HepG2 (cell line): Measurements from ENCODE around the gene TXNRD1. TPM values are rescaled to one million over a fixed set of nuclear protein-coding genes. Genes with fewer than 3 reads are reported as not detected.

ENCODE experiments used
- ATAC-seq: fragments of 200-7000 bp; cut with Tn5 transposase; 3 replicates; pipeline ENCODE4 v1.9.1; 2020; ENCODE audit warnings: mild to moderate bottlenecking, moderate library complexity
- BruUV-seq: library from RNA; stranded (reverse); fragments of 400-500 nt; replicated peaks from 2 replicates; lab custom pipeline; 2021; lab: Mats Ljungman, UMichigan
- CTCF ChIA-PET: fragments of 300-600 bp; formaldehyde crosslinking; extraction: SDS; loops from one replicate; lab custom pipeline; 2021; ENCODE audit warnings: low total read pairs, inconsistent platforms, low intra/inter-chr PET ratio; lab: Yijun Ruan, JAX
- POLR2A ChIA-PET: fragments of 350-600 bp; sonication (Branson Sonifier 250); formaldehyde crosslinking; loops from one replicate; lab custom pipeline; 2020; ENCODE audit warnings: antibody characterized with exemption, inconsistent platforms; lab: Yijun Ruan, JAX
- DNase-seq: peaks from one replicate; pipeline ENCODE4 v3.0.0-alpha.2; 2015; ENCODE audit warnings: low spot score
- FAIRE-seq: peaks from 3 replicates; lab custom pipeline; 2011; peaks lifted over from hg19 to GRCh38; lab: Jason Lieb, UNC
- H2AFZ ChIP-seq: one replicate; pipeline ENCODE4 v1.6.1; 2011; ENCODE audit warnings: low read length, inconsistent platforms
- H3K27ac ChIP-seq: fragments of 300-600 bp; 3 replicates; pipeline ENCODE4 v1.8.0; 2011; ENCODE audit warnings: mixed run types, mild to moderate bottlenecking, mixed read lengths, low read length, inconsistent platforms; ENCODE audit not compliant: insufficient read depth; ENCODE audit errors: extremely low read length
- H3K27me3 ChIP-seq, 2 experiments: fragments of 200-600 bp in 1 of 2; 2 replicates in 1 of 2; 3 replicates in 1 of 2; pipeline versions ENCODE4 v1.6.0 to v1.8.0; 2011; ENCODE audit warnings: low read length in 2 of 2, mild to moderate bottlenecking in 2 of 2, moderate library complexity in 2 of 2, inconsistent platforms in 1 of 2; ENCODE audit not compliant: insufficient read depth in 2 of 2, control insufficient read depth in 1 of 2
- H3K36me3 ChIP-seq, 2 experiments: fragments of 200-600 bp in 1 of 2; replicated peaks in 1 of 2; 2 replicates in 1 of 2; 3 replicates in 1 of 2; pipeline versions ENCODE4 v1.5.1 to v1.8.0; 2011; ENCODE audit warnings: low read length in 2 of 2, inconsistent platforms in 1 of 2; ENCODE audit not compliant: insufficient read depth in 2 of 2, control insufficient read depth in 1 of 2
- H3K4me1 ChIP-seq: 2 replicates; pipeline ENCODE4 v1.5.1; 2012; ENCODE audit warnings: low read length, inconsistent platforms; ENCODE audit not compliant: insufficient read depth
- H3K4me2 ChIP-seq: 2 replicates; pipeline ENCODE4 v1.6.0; 2011; ENCODE audit warnings: low read depth, low read length, inconsistent platforms
- H3K4me3 ChIP-seq, 3 experiments: fragments of 200-600 bp in 1 of 3; sonication (generic), shearing (Covaris generic) in 1 of 3; replicated peaks in 1 of 3; 2 replicates each; pipeline ENCODE4 v1.5.1; 2011 to 2016; ENCODE audit warnings: low read length in 3 of 3, inconsistent platforms in 2 of 3, low read depth in 2 of 3, mild to moderate bottlenecking in 2 of 3, control low read depth in 1 of 3, mixed read lengths in 1 of 3; ENCODE audit not compliant: insufficient read depth in 1 of 3
- H3K79me2 ChIP-seq: one replicate; pipeline ENCODE4 v1.6.1; 2011; ENCODE audit warnings: low read length, inconsistent platforms; ENCODE audit not compliant: insufficient read depth
- H3K9ac ChIP-seq: 2 replicates; pipeline ENCODE4 v1.6.0; 2011; ENCODE audit warnings: mild to moderate bottlenecking, low read depth, low read length, inconsistent platforms; ENCODE audit not compliant: insufficient read depth
- H3K9me3 ChIP-seq: 2 replicates; pipeline ENCODE4 v1.5.1; 2012; ENCODE audit warnings: mild to moderate bottlenecking, low read length
- H4K20me1 ChIP-seq: 2 replicates; pipeline ENCODE4 v1.6.0; 2011; ENCODE audit warnings: inconsistent platforms, mild to moderate bottlenecking, low read length, moderate library complexity; ENCODE audit not compliant: insufficient read depth
- AHDC1 ChIP-seq: sonication (generic); formaldehyde crosslinking; IDR thresholded peaks from 2 replicates; pipeline ENCODE4 v1.5.1; 2020; ENCODE audit warnings: mild to moderate bottlenecking, missing genetic modification reagents, borderline replicate concordance
- CTCF ChIP-seq: sonication (generic); formaldehyde crosslinking; IDR thresholded peaks from 2 replicates; pipeline ENCODE4 v1.5.0; 2020; ENCODE audit warnings: mild to moderate bottlenecking, missing genetic modification reagents, moderate library complexity
- HMGXB4 ChIP-seq, 2 experiments: sonication (generic) in 1 of 2; formaldehyde crosslinking in 1 of 2; IDR thresholded peaks; 2 replicates each; pipeline versions ENCODE4 v1.4.0 to v1.6.1; 2018 to 2020; ENCODE audit warnings: missing genetic modification reagents in 2 of 2, borderline replicate concordance in 1 of 2, low read depth in 1 of 2, mild to moderate bottlenecking in 1 of 2, missing biosample characterization in 1 of 2
- RFX5 ChIP-seq: IDR thresholded peaks from 2 replicates; pipeline ENCODE4 v1.6.1; 2011; ENCODE audit warnings: low read depth, low read length, improper control_type of control experiment
- ZNF143 ChIP-seq: sonication (generic); formaldehyde crosslinking; IDR thresholded peaks from 2 replicates; pipeline ENCODE4 v1.4.0; 2020; ENCODE audit warnings: missing genetic modification reagents
- ZNF234 ChIP-seq: sonication (generic); formaldehyde crosslinking; conservative IDR thresholded peaks from 2 replicates; pipeline ENCODE4 v1.5.1; 2020; ENCODE audit warnings: mild to moderate bottlenecking, missing genetic modification reagents
- ZNF609 ChIP-seq: sonication (generic); formaldehyde crosslinking; IDR thresholded peaks from 2 replicates; pipeline ENCODE4 v1.4.0; 2020; ENCODE audit warnings: mild to moderate bottlenecking, missing genetic modification reagents, borderline replicate concordance
- ZNF773 ChIP-seq: sonication (generic); formaldehyde crosslinking; IDR thresholded peaks from 2 replicates; pipeline ENCODE4 v1.4.0; 2020; ENCODE audit warnings: missing genetic modification reagents, borderline replicate concordance
- WGBS: methylation state at CpG from one replicate; pipeline ENCODE4 v1.1.6; 2017; ENCODE audit warnings: low lambda C conversion rate; 5-methylcytosine and 5-hydroxymethylcytosine counted together
- in situ Hi-C: cut with HindIII; loops from 2 replicates; pipeline ENCODE4 v1.10.0; 2017; ENCODE audit warnings: low pct_unique_long_range_greater_than_20kb; ENCODE audit not compliant: extremely low pct_ligation_motif_present
- intact Hi-C: fragments of 100-400 bp; cut with micrococcal nuclease; formaldehyde crosslinking; loops from one replicate; pipeline ENCODE4 v1.10.0; 2022; ENCODE audit not compliant: unreplicated experiment
- polyA plus RNA-seq, 8 experiments: library from polyadenylated mRNA; depleted of rRNA in 3 of 8; stranded (reverse) in 7 of 8; unstranded in 1 of 8; fragments of >200 nt; fragmentation: Illumina TruSeq in 4 of 8; extraction: Trizol in 4 of 8; gene quantifications; 2 replicates each; pipeline versions ENCODE4 v1.2.1 to v1.2.3, GENCODE V29; 2011 to 2016; ENCODE audit warnings: low read depth in 4 of 8, missing spikeins in 1 of 8, mixed read lengths in 1 of 8; ENCODE audit not compliant: insufficient read depth in 1 of 8
- total RNA-seq, 5 experiments: library from RNA; depleted of rRNA; stranded (reverse); fragments of >200 nt; fragmentation: Illumina TruSeq; extraction: Trizol; gene quantifications; 2 replicates each; pipeline ENCODE4 v1.2.3, GENCODE V29; 2016; ENCODE audit warnings: low read depth in 1 of 5

Gene TXNRD1
- total and polyA plus RNA-seq, 2 of the 13 experiments (the other 11 are each of a cell fraction or from before 2014, with no cell fraction given): 54.0 to 190 TPM

GRCh38 chr12:104190641-104191176 is 24.9 kb upstream of the TXNRD1 start:
- Histone ChIP-seq H3K79me2 (no peaks in the 10 kb centered on the region), H3K4me3 (no peak overlapping the region), H3K27ac (no peak overlapping the region), H4K20me1 (no peaks in the 10 kb centered on the region), H3K4me1 (peaks cover 14% of the 10 kb centered on the region), H3K9ac (no peak overlapping the region), H3K9me3 (no peaks in the 10 kb centered on the region), H3K36me3 (no peaks in the 10 kb centered on the region), H3K27me3 (no peaks in the 10 kb centered on the region; a peak in 1 of 5 replicates), H2AFZ (no peak overlapping the region), H3K4me2 (no peak overlapping the region)
- POLR2A ChIA-PET: no interaction called here
- in situ Hi-C loops: no loop called here
- CTCF ChIA-PET: no interaction called here
- DNase-seq (no peak), FAIRE-seq (no peak), ATAC-seq (no peak)
- WGBS: 62% methylated on average over 3 of the region's 3 CpGs
- intact Hi-C loops: no loop called here
- BruUV-seq: no TSS peak
- TF ChIP-seq HMGXB4 (CRISPR knock-in tag; IDR thresholded peaks at IDR 0.05; ENCODE audit: borderline replicate concordance in 1 of 2, low read depth in 1 of 2) (no peak), ZNF143 (CRISPR knock-in tag) (no peak), ZNF609 (no peak), RFX5 (no peak), ZNF234 (CRISPR knock-in tag) (no peak), AHDC1 (no peak), CTCF (CRISPR knock-in tag) (no peak), ZNF773 (CRISPR knock-in tag) (no peak)
